Measurements from ENCODE around the gene MRM2. TPM values are rescaled to one million over a fixed set of nuclear protein-coding genes. Genes with fewer than 3 reads are reported as not detected.

The MRM2 gene
- total and polyA plus RNA-seq, 9 donors, result 21.1 to 26.7 (median 25.2) TPM

GRCh38 chr7:2281541-2281940, 39.5 kb upstream of the MRM2 start:
- Histone ChIP-seq H3K9me3 (replicated peaks; ENCODE audit: control insufficient read depth, low read depth, low read length) (no peaks in the 10 kb centered on the region), H3K4me3 (ENCODE audit: low read length) (no peak overlapping the region), H3K36me3 (ENCODE audit: control insufficient read depth, insufficient read depth, low read length) (peaks cover 10% of the 10 kb centered on the region), H3K4me1 (ENCODE audit: control insufficient read depth, insufficient read depth, low read length) (peaks cover 37% of the 10 kb centered on the region), H3K27me3 (ENCODE audit: control insufficient read depth, insufficient read depth, low read length) (no peaks in the 10 kb centered on the region), H3K27ac (ENCODE audit: low read length) (peak overlapping the region; percentile 87)
- 28% methylated on average over 6 of the region's 9 CpGs for WGBS (ENCODE audit: insufficient coverage)
- DNase-seq, result peak; percentile 92

GRCh38 chr7:2280424-2280823, 38.4 kb upstream of the MRM2 start:
- Histone ChIP-seq H3K36me3 (ENCODE audit: control insufficient read depth, insufficient read depth, low read length) (peaks cover 16% of the 10 kb centered on the region), H3K4me3 (ENCODE audit: low read length) (no peak overlapping the region), H3K9me3 (replicated peaks; ENCODE audit: control insufficient read depth, low read depth, low read length) (no peaks in the 10 kb centered on the region), H3K4me1 (ENCODE audit: control insufficient read depth, insufficient read depth, low read length) (peaks cover 37% of the 10 kb centered on the region), H3K27me3 (ENCODE audit: control insufficient read depth, insufficient read depth, low read length) (no peaks in the 10 kb centered on the region), H3K27ac (ENCODE audit: low read length) (peak overlapping the region; percentile 74)
- no peak for DNase-seq
- no CpG with 5 or more reads among the region's 2 CpGs for WGBS (ENCODE audit: insufficient coverage)

DNA sequence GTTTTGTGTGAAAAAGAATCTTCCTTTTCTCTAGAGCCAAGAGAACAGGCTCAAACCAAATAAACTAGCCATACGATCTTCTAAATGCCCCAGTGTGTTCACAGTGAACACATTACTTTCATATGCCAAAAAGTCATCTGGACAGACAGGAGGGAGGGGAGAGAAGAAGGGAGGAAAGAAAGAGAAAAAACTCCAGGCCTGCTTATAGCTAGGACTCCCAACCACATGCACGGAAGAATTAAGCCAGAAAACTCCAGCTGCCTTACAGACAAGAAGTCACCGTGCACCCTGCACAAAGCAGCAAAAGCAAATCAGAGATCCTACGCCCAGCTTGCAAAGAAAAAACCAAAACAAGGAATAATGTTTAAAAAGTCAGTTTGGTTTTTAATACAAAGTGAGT, 37.9 kb upstream of the MRM2 start:
- H3K4me3 ChIP-seq (ENCODE audit: low read length), result no peak overlapping the region
- no CpG with 5 or more reads among the region's 4 CpGs for WGBS (ENCODE audit: insufficient coverage)
- no peaks in the 10 kb centered on the region for H3K27me3 ChIP-seq (ENCODE audit: control insufficient read depth, insufficient read depth, low read length)
- no peaks in the 10 kb centered on the region for H3K9me3 ChIP-seq (replicated peaks; ENCODE audit: control insufficient read depth, low read depth, low read length)
- peaks cover 37% of the 10 kb centered on the region for H3K4me1 ChIP-seq (ENCODE audit: control insufficient read depth, insufficient read depth, low read length)
- DNase-seq, result peak; percentile 97
- H3K36me3 ChIP-seq (ENCODE audit: control insufficient read depth, insufficient read depth, low read length), result peaks cover 19% of the 10 kb centered on the region
- peak overlapping the region; percentile 74 for H3K27ac ChIP-seq (ENCODE audit: low read length)

DNA sequence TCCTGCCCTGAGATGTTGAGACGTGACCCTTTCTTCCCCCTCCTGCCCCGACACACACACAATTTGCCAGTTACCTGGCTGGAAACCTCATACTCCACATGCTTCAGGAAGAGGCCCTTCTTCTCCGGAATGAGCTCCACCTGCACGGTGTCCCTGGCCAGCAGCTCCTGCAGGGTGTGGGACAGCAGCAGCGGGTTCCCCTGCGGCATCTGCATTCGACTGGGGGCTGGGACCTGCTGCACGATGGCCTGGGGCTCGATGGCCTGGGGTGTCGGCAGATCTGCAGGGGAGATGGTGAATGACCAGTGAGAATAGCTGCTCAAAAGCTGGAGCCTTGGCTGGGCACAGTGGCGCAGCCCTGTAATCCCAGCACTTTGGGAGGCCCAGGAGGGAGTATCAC, 36.0 kb upstream of the MRM2 start:
- Histone ChIP-seq H3K4me1 (ENCODE audit: control insufficient read depth, insufficient read depth, low read length) (peaks cover 30% of the 10 kb centered on the region), H3K9me3 (replicated peaks; ENCODE audit: control insufficient read depth, low read depth, low read length) (no peaks in the 10 kb centered on the region), H3K27ac (ENCODE audit: low read length) (no peak overlapping the region), H3K4me3 (ENCODE audit: low read length) (no peak overlapping the region), H3K27me3 (ENCODE audit: control insufficient read depth, insufficient read depth, low read length) (no peaks in the 10 kb centered on the region), H3K36me3 (ENCODE audit: control insufficient read depth, insufficient read depth, low read length) (peaks cover 31% of the 10 kb centered on the region)
- 86% methylated on average over 10 of the region's 11 CpGs for WGBS (ENCODE audit: insufficient coverage)
- no peak for DNase-seq

GRCh38 chr7:2276107-2276506, 34.1 kb upstream of the MRM2 start:
- Histone ChIP-seq H3K27me3 (ENCODE audit: control insufficient read depth, insufficient read depth, low read length) (no peaks in the 10 kb centered on the region), H3K9me3 (replicated peaks; ENCODE audit: control insufficient read depth, low read depth, low read length) (no peaks in the 10 kb centered on the region), H3K36me3 (ENCODE audit: control insufficient read depth, insufficient read depth, low read length) (peaks cover 42% of the 10 kb centered on the region), H3K27ac (ENCODE audit: low read length) (no peak overlapping the region), H3K4me1 (ENCODE audit: control insufficient read depth, insufficient read depth, low read length) (peaks cover 12% of the 10 kb centered on the region), H3K4me3 (ENCODE audit: low read length) (no peak overlapping the region)
- 82% methylated on average over 17 of the region's 18 CpGs for whole genome bisulfite sequencing (ENCODE audit: insufficient coverage)
- DNase-seq, result no peak

GRCh38 chr7:2275101-2275500, 33.1 kb upstream of the MRM2 start:
- no peaks in the 10 kb centered on the region for H3K9me3 ChIP-seq (replicated peaks; ENCODE audit: control insufficient read depth, low read depth, low read length)
- no peak overlapping the region for H3K4me3 ChIP-seq (ENCODE audit: low read length)
- H3K36me3 ChIP-seq (ENCODE audit: control insufficient read depth, insufficient read depth, low read length), result peaks cover 45% of the 10 kb centered on the region
- no peak overlapping the region for H3K27ac ChIP-seq (ENCODE audit: low read length)
- no peak for DNase-seq
- 88% methylated on average over 15 of the region's 18 CpGs for WGBS (ENCODE audit: insufficient coverage)
- no peaks in the 10 kb centered on the region for H3K27me3 ChIP-seq (ENCODE audit: control insufficient read depth, insufficient read depth, low read length)
- peaks cover 12% of the 10 kb centered on the region for H3K4me1 ChIP-seq (ENCODE audit: control insufficient read depth, insufficient read depth, low read length)

GRCh38 chr7:2274666-2275065, 32.7 kb upstream of the MRM2 start:
- H3K4me3 ChIP-seq (ENCODE audit: low read length), result no peak overlapping the region

DNA sequence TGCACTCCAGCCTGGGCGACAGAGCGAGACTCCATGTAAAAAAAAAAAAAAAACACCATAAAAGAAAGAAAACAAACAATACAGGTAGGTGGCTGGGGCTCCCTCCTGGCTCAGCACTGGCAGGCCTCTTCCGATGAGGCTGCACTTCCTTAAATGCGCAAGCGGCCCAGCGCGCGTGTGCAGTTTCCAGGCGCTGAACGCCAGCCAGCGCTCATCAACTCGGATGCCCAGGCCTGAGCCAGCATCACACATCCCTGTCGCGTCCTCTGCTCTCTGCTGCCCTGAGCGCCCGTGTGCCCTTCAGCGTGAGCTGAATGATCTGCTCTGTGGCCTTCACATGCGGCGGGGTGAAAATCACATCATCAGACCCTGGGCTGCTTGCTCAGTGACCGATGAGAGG, 31.9 kb upstream of the MRM2 start:
- Histone ChIP-seq H3K4me3 (ENCODE audit: low read length) (no peak overlapping the region), H3K9me3 (replicated peaks; ENCODE audit: control insufficient read depth, low read depth, low read length) (no peaks in the 10 kb centered on the region), H3K4me1 (ENCODE audit: control insufficient read depth, insufficient read depth, low read length) (peaks cover 11% of the 10 kb centered on the region), H3K36me3 (ENCODE audit: control insufficient read depth, insufficient read depth, low read length) (peaks cover 50% of the 10 kb centered on the region), H3K27ac (ENCODE audit: low read length) (no peak overlapping the region), H3K27me3 (ENCODE audit: control insufficient read depth, insufficient read depth, low read length) (no peaks in the 10 kb centered on the region)
- 94% methylated on average over 18 of the region's 20 CpGs for WGBS (ENCODE audit: insufficient coverage)
- no peak for DNase-seq

More at GRCh38 chr7:2274666-2275065, 32.7 kb upstream of the MRM2 start:
- DNase-seq, result no peak
- Histone ChIP-seq H3K27ac (ENCODE audit: low read length) (no peak overlapping the region), H3K4me1 (ENCODE audit: control insufficient read depth, insufficient read depth, low read length) (peaks cover 13% of the 10 kb centered on the region), H3K36me3 (ENCODE audit: control insufficient read depth, insufficient read depth, low read length) (peaks cover 47% of the 10 kb centered on the region), H3K9me3 (replicated peaks; ENCODE audit: control insufficient read depth, low read depth, low read length) (no peaks in the 10 kb centered on the region), H3K27me3 (ENCODE audit: control insufficient read depth, insufficient read depth, low read length) (no peaks in the 10 kb centered on the region)
- WGBS (ENCODE audit: insufficient coverage), result 84% methylated on average over 4 of the region's 7 CpGs

GRCh38 chr7:2272031-2272430, 30.0 kb upstream of the MRM2 start:
- no peak overlapping the region for H3K4me3 ChIP-seq (ENCODE audit: low read length)
- peaks cover 11% of the 10 kb centered on the region for H3K4me1 ChIP-seq (ENCODE audit: control insufficient read depth, insufficient read depth, low read length)
- H3K27ac ChIP-seq (ENCODE audit: low read length), result no peak overlapping the region
- H3K9me3 ChIP-seq (replicated peaks; ENCODE audit: control insufficient read depth, low read depth, low read length), result no peaks in the 10 kb centered on the region
- 56% methylated on average over 8 of the region's 9 CpGs for WGBS (ENCODE audit: insufficient coverage)
- H3K27me3 ChIP-seq (ENCODE audit: control insufficient read depth, insufficient read depth, low read length), result no peaks in the 10 kb centered on the region
- H3K36me3 ChIP-seq (ENCODE audit: control insufficient read depth, insufficient read depth, low read length), result peaks cover 42% of the 10 kb centered on the region
- DNase-seq, result no peak

DNA sequence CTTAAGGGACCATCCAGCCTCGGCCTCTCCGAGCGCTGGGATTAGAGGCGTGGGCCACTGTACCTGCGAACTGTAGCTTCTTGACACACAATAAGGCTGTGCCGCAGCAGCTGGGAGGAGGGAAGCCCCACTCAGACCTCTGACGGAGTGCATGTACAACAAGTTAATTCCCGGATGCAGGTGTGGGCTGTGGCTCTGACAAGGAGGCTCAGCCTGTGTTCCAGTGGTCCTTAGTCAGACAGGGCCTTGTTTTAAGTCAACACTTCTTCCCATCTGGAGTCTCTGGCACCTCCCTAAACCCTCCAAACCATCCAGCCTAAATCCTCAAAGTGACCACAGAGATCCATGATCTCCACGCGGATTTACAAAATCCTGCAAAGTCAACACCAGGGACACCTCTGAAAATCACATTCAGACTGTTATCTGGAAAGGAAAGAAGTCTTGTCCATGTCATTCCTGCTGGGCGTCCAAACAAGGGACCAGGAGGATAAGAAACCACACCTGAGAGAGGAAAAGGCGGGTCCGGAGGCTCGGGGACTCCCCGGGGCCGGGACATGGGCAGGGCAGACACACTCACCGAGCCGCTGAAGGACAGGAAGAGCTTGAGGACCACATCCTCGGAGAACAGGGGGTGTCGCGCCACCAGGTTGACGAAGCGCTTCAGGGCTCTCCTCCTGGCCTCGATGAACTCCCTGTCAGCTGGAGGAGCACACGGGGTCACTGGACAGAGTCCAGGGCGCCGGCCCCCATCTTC, 29.4 kb upstream of the MRM2 start:
- WGBS (ENCODE audit: insufficient coverage), result 72% methylated on average over 23 of the region's 27 CpGs
- no peak for DNase-seq

More for the DNA sequence above, 29.4 kb upstream of the MRM2 start:
- no peak overlapping the region for H3K27ac ChIP-seq (ENCODE audit: low read length)
- H3K4me3 ChIP-seq (ENCODE audit: low read length), result no peak overlapping the region
- H3K9me3 ChIP-seq (replicated peaks; ENCODE audit: control insufficient read depth, low read depth, low read length), result no peaks in the 10 kb centered on the region
- peaks cover 11% of the 10 kb centered on the region for H3K4me1 ChIP-seq (ENCODE audit: control insufficient read depth, insufficient read depth, low read length)
- H3K27me3 ChIP-seq (ENCODE audit: control insufficient read depth, insufficient read depth, low read length), result no peaks in the 10 kb centered on the region
- peaks cover 40% of the 10 kb centered on the region for H3K36me3 ChIP-seq (ENCODE audit: control insufficient read depth, insufficient read depth, low read length)

All from muscle of leg (tissue), 11 donors.